GM21390 (cell line): ENCODE measurements around the gene DNMT3B.

ENCODE experiments used
- ATAC-seq: cut with Tn5 transposase; IDR thresholded peaks from one replicate; pipeline ENCODE4 v1.9.1; 2021; ENCODE audit not compliant: unreplicated experiment

Gene DNMT3B

DNA sequence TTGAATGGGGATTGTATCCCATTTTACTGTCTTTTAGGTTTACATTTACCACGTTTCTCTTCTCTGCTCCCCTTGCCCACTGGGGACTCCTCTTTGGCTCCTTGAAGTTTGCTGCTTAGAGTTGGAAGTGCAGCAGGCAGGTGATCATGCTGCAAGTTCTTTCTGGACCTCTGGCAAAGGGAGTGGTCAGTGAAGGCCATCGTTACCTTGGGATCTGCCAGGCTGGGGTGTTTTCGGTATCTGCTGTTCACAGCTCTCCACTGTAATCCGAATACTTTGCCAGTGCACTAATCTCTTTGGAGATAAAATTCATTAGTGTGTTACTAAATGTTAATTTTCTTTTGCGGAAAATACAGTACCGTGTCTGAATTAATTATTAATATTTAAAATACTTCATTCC lies 87.4 kb downstream of the DNMT3B start:
- no peak for ATAC-seq

DNA sequence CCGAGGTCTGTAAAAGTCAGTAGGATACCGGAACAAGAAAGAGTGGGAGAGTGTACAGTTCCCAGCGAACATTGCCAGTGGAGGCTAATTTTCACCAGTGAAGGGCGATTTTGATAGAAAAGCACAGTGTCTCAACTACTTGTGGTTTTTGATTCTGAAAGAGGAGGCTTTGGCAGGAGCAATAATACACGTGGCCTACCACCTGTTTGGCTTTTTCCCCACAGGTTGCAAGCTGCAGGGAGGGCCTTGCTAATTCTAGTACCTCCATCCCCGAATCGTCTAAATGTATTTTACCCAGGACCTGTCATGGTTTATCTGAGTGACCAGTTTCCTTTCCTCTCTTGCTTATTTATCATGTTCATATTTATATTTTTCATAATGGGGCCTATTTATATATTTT lies 93.2 kb downstream of the DNMT3B start:
- no peak for ATAC-seq

DNA sequence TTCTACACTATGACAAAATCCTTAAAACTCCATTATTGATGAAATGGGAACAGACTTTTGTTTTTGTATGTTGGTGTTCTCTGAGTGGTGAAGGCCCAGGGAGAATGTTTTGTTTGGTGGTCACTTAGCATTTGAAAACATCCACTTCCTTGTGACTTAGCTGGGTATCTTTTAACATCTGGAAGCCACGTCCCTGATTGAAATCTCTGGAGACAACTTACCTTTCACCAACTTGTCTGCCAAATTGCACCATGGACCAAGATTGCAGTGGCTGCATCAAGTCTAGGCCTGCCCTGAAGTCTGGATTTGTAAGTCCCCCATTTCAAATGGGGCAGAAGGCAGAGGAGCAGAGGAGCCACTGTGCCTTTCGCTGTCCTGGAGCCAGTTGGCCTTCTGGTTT lies 96.0 kb downstream of the DNMT3B start:
- ATAC-seq: no peak
